SK-N-MC (cell line): Measurements from ENCODE around the gene SMG6.

Experiments used
- EZH2 ChIP-seq: fragments of 200-600 bp; sonication (generic); IDR thresholded peaks from one replicate; pipeline ENCODE4 v1.6.1; 2017; ENCODE audit warnings: antibody characterized with exemption
- FOXP2 ChIP-seq: optimal IDR thresholded peaks from 2 replicates; pipeline ENCODE3; 2011; ENCODE audit warnings: mild to moderate bottlenecking, moderate library complexity; ENCODE audit not compliant: insufficient read depth; ENCODE audit errors: extremely low read length, control extremely low read depth
- POLR2AphosphoS5 ChIP-seq: IDR thresholded peaks from 2 replicates; pipeline ENCODE4 v1.6.1; 2012; ENCODE audit warnings: mild to moderate bottlenecking, low read depth, low read length, borderline replicate concordance

- TF ChIP-seq POLR2AphosphoS5 (no peak), EZH2 (no peak), FOXP2 (no peak)
These were observed 152.8 kb downstream of the SMG6 start for GRCh38 chr17:2150806-2151205.
